Activated CD4-positive, CD25-positive, alpha-beta regulatory T cell treated with anti-CD3 and anti-CD28 coated beads, Interleukin-2, amount 50 U/mL, for 16 hours (primary cell): ENCODE data around the gene IER5.

Experiments
- DNase-seq: peaks from one replicate; pipeline ENCODE4 v3.0.0-alpha.2; 2020; ENCODE audit warnings: low read depth, low spot score

IER5 gene

DNA sequence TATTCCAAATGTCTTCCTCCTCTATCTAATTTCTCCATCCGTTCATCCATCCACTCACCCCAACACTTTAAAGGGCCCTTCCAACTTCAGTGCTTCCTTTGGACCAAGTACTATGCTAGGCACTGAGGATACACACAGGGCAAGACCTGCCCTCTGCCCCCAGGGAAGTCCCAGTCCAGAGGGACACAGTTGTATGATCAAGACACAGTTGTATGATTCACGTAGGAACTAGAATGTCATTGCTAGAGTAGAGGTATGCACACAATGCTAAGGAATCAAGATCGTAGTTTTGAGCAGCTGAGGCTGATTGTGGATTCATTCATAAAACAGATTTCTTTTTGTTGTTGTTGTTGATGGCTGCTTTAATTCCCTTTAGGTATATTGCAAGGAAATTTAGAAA is 11.6 kb upstream of the IER5 start:
- DNase-seq: no peak

GRCh38 chr1:181077576-181078242 is 10.8 kb upstream of the IER5 start:
- DNase-seq: no peak

- DNase-seq: no peak
Observed at GRCh38 chr1:181079382-181079781, 9.1 kb upstream of the IER5 start.

DNA sequence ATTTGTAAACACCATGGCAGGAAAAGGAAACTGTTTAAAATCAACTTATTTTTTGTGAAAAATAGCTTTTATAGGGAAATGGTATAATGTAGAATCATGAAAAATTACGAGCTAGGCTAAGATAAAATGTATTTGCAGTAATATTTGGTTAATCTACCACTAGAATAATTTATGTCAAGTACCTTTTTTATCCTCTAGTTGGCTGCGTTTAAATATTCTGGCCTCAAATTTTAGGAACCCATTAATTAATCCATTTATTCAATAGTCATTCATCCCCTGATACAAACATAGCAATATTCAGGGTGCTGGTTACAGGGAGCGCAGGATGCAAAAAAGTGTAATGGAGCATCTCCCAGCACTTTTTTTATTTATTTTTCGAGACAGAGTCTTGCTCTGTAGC is 8.6 kb upstream of the IER5 start:
- no peak for DNase-seq

DNA sequence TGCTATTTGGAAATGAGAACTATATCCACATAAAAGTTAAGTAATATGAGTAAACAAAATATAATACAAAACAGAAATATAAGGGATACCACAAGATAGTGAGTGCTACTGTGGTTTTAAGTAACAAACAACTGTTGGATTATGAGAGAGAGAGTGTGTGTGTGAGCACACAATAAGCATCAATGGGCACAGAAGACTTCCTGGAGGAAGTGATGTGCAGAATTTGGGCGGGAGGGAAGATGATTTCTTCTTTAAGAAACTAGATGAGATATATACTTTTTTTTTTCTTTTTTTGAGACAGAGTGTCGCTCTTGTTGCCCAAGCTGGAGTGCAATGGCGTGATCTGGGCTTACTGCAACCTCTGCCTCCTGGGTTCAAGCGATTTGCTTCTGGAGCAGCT is 7.9 kb upstream of the IER5 start:
- no peak for DNase-seq

GRCh38 chr1:181081395-181081794 is 7.1 kb upstream of the IER5 start:
- no peak for DNase-seq

DNA sequence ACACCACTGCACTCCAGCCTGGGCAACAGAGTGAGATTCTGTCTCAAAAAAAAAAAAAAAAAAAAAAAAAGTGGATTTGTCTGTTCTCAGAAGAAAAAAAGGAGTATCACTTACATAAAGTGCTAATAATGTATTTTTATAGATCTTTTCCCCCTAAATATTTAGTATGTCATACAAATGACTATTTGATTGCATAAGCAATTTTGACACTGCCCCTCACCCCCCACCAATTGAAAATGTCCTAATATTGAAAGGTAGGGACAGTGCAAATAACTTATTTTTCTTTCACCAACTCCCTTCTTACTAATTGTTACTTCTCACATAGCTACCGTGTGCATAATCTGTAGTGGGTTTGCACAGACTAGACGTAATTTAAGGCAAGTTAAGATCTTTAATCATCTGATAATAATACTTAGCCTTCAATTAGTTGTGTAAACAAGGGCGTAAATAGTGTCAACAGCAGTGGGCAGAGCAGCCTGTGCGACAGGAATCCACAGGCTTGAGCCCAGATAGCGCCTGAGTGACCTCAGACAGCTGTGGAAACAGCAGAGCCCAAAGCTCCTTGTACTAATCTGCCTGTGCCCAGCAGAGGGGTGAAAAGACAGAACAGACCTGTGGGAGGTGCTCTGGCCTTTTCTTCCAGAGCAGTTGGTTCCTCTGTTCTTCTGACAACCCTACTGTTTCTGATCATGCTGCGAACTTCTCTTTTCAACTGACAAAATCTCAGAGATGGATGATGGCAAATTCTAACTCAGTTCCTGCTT is 4.5 kb upstream of the IER5 start:
- DNase-seq: no peak

- DNase-seq: no peak
Observed at GRCh38 chr1:181084606-181084969, 3.9 kb upstream of the IER5 start.

DNA sequence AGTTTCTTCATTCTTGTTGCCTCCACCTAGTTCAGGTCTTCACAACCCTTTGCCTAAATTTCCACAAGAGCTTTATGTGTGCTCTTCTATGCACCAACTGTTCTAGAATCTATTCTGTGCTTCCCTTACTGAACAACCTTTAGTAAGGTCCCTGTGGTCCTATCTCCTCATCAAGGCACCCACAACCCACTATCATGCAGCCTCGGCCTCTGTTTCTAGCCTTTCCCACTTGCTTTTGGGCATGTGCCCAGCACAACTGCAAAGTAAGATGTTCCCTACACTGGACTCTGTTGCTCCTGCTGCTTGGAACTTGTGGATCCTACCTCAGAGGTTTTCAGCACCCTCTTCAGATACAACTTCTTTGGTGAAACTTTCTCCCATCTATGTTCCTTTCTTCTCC is 2.4 kb upstream of the IER5 start:
- no peak for DNase-seq

DNA sequence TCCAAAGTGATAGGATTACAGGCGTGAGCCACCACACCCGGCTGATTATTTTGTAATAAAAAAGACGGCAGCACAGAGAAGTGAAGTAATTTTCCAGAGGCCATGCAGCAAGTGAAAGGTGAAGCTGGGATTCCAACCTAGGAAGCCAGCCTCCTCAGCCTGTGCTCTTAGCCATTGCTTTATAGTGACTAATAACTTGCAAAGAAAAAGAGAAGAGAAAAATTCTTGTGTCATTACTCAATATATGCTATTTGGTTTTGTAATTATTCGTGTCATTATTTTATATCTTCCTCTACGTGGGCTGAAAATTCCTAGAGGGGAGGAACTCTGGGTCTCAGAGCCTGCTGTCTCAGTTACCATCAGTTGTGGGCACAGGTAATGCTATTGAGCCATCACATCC is 1.6 kb upstream of the IER5 start:
- no peak for DNase-seq

DNA sequence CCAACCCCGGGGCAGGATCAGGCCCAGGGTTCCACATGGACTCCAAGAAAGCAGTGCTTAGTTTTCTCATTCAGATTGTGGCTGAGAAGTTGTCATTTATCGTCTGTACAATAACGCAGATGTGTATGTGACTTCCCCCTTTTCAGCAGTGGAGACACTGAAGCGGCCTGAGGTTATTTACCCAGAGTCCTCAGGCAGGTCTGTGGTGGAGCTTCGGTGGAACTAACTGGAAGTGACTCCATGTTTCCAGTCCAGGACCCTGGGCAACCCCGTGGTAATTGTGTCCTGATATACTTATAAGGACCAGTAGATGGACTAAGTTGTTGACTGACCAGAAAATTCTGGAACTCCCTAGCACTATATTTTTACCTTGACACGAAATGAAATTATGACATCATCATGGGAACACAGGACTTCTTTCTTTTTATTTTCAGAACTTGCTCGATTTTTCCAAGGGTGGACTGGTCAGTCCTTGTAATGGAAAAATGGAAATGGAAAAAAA is 1.0 kb upstream of the IER5 start:
- DNase-seq: no peak

- DNase-seq: no peak
Observed at GRCh38 chr1:181089017-181089675, 646 bp downstream of the IER5 start.

DNA sequence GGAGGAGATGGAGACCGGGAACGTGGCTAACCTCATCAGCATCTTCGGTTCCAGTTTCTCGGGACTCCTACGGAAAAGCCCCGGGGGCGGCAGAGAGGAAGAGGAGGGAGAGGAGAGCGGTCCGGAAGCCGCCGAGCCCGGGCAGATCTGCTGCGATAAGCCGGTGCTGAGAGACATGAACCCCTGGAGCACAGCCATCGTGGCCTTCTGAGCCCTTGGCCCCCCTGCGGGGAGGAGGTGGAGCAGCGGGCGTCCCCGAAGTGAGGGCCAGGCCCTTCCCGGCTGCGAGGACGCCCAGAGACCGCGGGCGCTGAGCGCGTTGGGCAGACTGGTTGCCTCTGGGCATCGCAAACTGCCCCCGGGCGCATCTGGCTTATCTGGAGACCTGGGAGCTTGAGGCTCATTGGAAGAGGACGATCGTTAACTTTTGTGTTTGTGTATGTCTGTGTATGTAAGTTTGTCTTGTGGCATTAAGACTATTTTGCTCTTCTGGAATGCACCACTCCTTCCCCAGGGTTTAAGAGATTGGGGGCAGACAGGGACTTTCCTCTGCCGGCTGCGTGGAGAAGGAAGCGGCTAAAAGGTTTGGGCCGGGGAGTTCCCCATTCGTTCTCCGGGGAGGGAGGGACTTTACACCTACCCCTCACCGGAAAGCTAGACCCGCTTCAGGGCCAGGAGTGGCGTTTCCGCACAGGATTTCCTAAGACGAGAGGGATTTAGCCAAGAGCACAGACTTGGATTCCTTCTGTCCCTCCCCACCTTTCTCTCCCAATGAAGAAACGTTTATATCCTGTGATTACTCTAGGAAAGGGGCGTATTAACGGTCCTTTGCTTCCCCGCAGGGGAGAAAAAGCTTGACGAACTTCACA is 1.4 kb downstream of the IER5 start:
- DNase-seq: peak; percentile 46

- no peak for DNase-seq
Observed at GRCh38 chr1:181090641-181091126, 2.2 kb downstream of the IER5 start.

- no peak for DNase-seq
Observed at GRCh38 chr1:181091309-181092040, 3.0 kb downstream of the IER5 start.

GRCh38 chr1:181092056-181092455 is 3.6 kb downstream of the IER5 start:
- DNase-seq: no peak

DNA sequence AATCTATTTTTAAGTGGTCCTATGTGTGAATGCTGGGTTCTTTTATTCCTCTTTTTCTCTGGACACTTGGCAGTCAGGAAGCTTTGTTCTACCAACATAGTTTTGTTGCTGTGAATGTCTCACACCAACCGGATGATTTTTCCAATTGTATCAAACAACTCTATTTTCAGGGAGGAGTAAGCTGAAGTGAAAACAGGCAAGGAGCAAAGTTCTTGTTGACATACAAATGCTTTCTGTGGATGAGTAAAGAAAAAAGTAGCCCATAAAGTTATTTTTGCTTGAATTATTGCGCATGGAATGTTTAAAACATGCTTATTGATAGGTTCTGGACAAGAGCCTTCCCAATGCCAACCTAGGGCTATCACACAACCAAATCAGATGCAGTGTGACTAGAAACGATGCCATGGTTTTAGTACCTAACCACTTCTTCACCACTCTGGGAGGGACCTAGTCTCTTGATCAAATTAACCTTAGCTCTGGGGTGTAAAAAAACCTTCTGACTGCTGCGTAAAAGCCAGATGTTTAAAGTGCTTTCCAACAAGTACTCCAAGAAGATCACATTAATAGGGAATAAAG is 4.5 kb downstream of the IER5 start:
- DNase-seq: no peak

- DNase-seq: no peak
Observed at GRCh38 chr1:181094416-181095212, 6.1 kb downstream of the IER5 start.

- DNase-seq: no peak
Observed at GRCh38 chr1:181095260-181095659, 6.8 kb downstream of the IER5 start.

DNA sequence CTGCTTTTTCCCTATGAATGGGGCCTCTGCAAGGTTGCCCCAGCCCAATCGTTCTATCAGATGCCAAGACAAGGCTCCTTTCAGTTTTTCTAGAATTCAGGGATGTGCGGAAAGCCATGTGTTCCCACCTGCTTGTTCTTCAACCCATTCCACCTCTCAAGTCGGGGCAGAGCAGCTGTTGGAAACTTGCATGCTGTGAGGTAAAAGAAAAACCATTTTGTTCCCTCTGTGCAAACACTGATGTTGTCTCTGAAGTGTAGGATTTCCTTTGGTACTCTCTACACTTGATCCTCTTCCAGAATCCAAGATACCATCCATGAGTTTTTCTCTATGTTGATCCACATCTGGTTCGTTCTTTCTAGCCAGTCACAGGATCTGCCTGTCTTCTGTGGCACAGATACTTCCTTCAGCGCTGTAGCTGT is 7.3 kb downstream of the IER5 start:
- DNase-seq: no peak
